ENCODE measurements around the gene CSGALNACT2. TPM values are rescaled to one million over a fixed set of nuclear protein-coding genes. Genes with fewer than 3 reads are reported as not detected.
A peak's percentile ranks its signal among the peaks of the same experiment; 100 is the strongest.

CSGALNACT2 gene
- total RNA-seq, 1 experiment from 2014 or later, result 8.9 TPM

GRCh38 chr10:43201545-43202131 lies 63.4 kb downstream of the CSGALNACT2 start:
- Mint-ChIP-seq H3K4me1 (peaks cover 1 to 7% of the 10 kb centered on the region in 2 experiments; a peak in 2 of 4 replicates), H3K36me3 (ENCODE audit: insufficient read depth in 1 of 3, low read depth in 3 of 3) (peaks cover 21 to 36% (median 30%) of the 10 kb centered on the region in 3 experiments; a peak in 6 of 7 replicates), H3K9me3 (no peaks in the 10 kb centered on the region), H3K27me3 (ENCODE audit: low read depth) (no peaks in the 10 kb centered on the region), H3K27ac (no peak overlapping the region), H3K4me3 (peak overlapping the region; percentile 75 to 90)
- no peaks in the 10 kb centered on the region for H3K27me3 ChIP-seq (ENCODE audit: insufficient read depth, low read length)
- H3K79me1 ChIP-seq (ENCODE audit: insufficient read depth, low read depth, low read length, poor library complexity, severe bottlenecking), result no peaks in the 10 kb centered on the region
- no peak overlapping the region for H3K27ac ChIP-seq (ENCODE audit: insufficient read length, low read depth, low read length)
- no peaks in the 10 kb centered on the region for H3K9me3 ChIP-seq (ENCODE audit: control insufficient read depth, low read depth, low read length)
- WGBS (ENCODE audit: extremely low coverage, insufficient read length, low lambda C conversion rate), result no CpG with 5 or more reads among the region's 11 CpGs
- no peak overlapping the region for H2BK5ac ChIP-seq (ENCODE audit: insufficient read length, low read length)
- no peak overlapping the region for H3K4ac ChIP-seq (ENCODE audit: low read depth, low read length)
- no peak overlapping the region for H2BK120ac ChIP-seq (ENCODE audit: low read depth, low read length, poor library complexity, severe bottlenecking)
- no peak overlapping the region for H3K14ac ChIP-seq (ENCODE audit: insufficient read depth, low read length)
- H2BK20ac ChIP-seq (ENCODE audit: low read depth, low read length, poor library complexity, severe bottlenecking), result no peak overlapping the region
- no peak overlapping the region for H3T11ph ChIP-seq (ENCODE audit: low read length)
- H3K23me2 ChIP-seq (ENCODE audit: insufficient read length, low read depth, low read length, poor library complexity, severe bottlenecking), result no peaks in the 10 kb centered on the region
- H2AK5ac ChIP-seq (ENCODE audit: insufficient read length, low read length), result no peak overlapping the region
- no peaks in the 10 kb centered on the region for H4K20me1 ChIP-seq (ENCODE audit: control insufficient read depth, insufficient read depth, insufficient read length)
- H2BK12ac ChIP-seq (ENCODE audit: insufficient read length, low read depth, low read length), result no peak overlapping the region
- H2AFZ ChIP-seq (ENCODE audit: low read length), result no peak overlapping the region
- TF ChIP-seq CTCF (conservative IDR thresholded peaks at IDR 0.05), result no peak
- H3K9ac ChIP-seq (ENCODE audit: extremely low read depth, insufficient read length, low read length), result no peak overlapping the region
- H3K23ac ChIP-seq (ENCODE audit: insufficient read length, low read depth, low read length), result no peak overlapping the region
- DNase-seq, result peak; percentile 25
- H2BK15ac ChIP-seq (ENCODE audit: low read depth, low read length), result no peak overlapping the region
- H4K5ac ChIP-seq (ENCODE audit: insufficient read length, low read depth, low read length), result no peak overlapping the region
- no peak overlapping the region for H4K91ac ChIP-seq (ENCODE audit: insufficient read length, low read depth, low read length)
- no peak overlapping the region for H3K4me2 ChIP-seq (ENCODE audit: insufficient read depth, insufficient read length, low read length)
- no peak overlapping the region for H3K18ac ChIP-seq (ENCODE audit: insufficient read length, low read depth, low read length)
- no peak overlapping the region for H4K8ac ChIP-seq (replicated peaks; ENCODE audit: insufficient read length, low read depth, low read length)
- H3K79me2 ChIP-seq (ENCODE audit: insufficient read depth, low read length), result no peaks in the 10 kb centered on the region
- no peak overlapping the region for H3K56ac ChIP-seq (ENCODE audit: insufficient read length, low read depth, low read length)
- H3K4me1 ChIP-seq (ENCODE audit: insufficient read depth, low read length), result no peaks in the 10 kb centered on the region
